ENCODE results near the gene POU4F3. TPM values are rescaled to one million over a fixed set of nuclear protein-coding genes. Genes with fewer than 3 reads are reported as not detected.

Gene POU4F3
- total RNA-seq, 2 donors from 2014 or later = not detected

DNA sequence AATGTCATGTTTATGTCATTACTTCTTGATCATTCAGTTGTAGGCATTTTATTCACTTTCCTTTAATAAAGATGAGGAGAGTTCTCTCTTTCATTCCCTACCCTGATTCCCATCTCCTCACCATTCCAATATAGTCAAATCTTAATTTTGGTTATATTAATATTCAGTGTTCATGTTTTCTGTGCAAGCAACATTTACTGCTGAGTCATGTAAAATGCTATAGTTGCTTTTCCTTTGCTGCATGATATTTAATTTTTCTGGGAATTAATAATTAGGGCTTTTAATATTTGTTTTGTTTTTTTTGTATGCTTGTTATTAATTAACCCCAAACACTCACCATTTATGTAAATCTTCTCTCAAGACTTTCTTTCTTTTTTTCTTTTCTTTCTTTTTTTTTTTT is 18.5 kb downstream of the POU4F3 start:
- no peak overlapping the region for H3K4me3 ChIP-seq
- ATAC-seq (ENCODE audit: insufficient number of reproducible peaks, low FRiP score, low read depth) (no peak), DNase-seq (ENCODE audit: low spot score) (no peak)
- no peaks in the 10 kb centered on the region for H3K36me3 ChIP-seq
- no peak overlapping the region for H3K27ac ChIP-seq
- no peaks in the 10 kb centered on the region for H3K9me3 ChIP-seq
- no peaks in the 10 kb centered on the region for H3K27me3 ChIP-seq (replicated peaks; ENCODE audit: insufficient read depth)
- H3K4me1 ChIP-seq (ENCODE audit: control insufficient read depth in 1 of 2, low read depth in 2 of 2) = no peaks in the 10 kb centered on the region
- TF ChIP-seq, protein P1, sequence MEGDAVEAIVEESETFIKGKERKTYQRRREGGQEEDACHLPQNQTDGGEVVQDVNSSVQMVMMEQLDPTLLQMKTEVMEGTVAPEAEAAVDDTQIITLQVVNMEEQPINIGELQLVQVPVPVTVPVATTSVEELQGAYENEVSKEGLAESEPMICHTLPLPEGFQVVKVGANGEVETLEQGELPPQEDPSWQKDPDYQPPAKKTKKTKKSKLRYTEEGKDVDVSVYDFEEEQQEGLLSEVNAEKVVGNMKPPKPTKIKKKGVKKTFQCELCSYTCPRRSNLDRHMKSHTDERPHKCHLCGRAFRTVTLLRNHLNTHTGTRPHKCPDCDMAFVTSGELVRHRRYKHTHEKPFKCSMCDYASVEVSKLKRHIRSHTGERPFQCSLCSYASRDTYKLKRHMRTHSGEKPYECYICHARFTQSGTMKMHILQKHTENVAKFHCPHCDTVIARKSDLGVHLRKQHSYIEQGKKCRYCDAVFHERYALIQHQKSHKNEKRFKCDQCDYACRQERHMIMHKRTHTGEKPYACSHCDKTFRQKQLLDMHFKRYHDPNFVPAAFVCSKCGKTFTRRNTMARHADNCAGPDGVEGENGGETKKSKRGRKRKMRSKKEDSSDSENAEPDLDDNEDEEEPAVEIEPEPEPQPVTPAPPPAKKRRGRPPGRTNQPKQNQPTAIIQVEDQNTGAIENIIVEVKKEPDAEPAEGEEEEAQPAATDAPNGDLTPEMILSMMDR (IDR thresholded peaks at IDR 0.05) = no peak

DNA sequence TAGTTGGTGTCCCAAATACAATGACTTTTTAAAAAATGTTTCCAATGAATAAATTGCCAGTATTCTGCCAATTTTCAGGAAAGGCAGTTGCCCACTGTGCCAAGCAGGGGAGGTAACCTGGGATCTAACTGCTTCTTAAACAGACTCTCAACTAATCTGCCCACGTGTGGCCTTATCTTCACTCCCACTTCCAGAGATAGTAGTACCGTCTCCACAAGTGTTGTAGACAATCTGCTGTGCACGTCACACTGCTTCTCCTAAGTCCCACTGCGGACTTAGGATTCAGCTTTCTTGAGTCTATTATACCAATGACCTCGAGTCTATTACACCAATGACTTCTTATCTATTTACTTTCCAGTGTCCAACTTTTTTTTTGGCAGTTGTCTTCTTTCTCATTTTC is 21.2 kb downstream of the POU4F3 start:
- Histone ChIP-seq H3K27me3 (replicated peaks; ENCODE audit: insufficient read depth) (no peaks in the 10 kb centered on the region), H3K27ac (no peak overlapping the region), H3K9me3 (no peaks in the 10 kb centered on the region), H3K36me3 (no peaks in the 10 kb centered on the region), H3K4me1 (ENCODE audit: control insufficient read depth in 1 of 2, low read depth in 2 of 2) (no peaks in the 10 kb centered on the region), H3K4me3 (no peak overlapping the region)
- TF ChIP-seq, protein P1 (IDR thresholded peaks at IDR 0.05) = no peak
- ATAC-seq (ENCODE audit: insufficient number of reproducible peaks, low FRiP score, low read depth) (no peak), DNase-seq (ENCODE audit: low spot score) (no peak)

DNA sequence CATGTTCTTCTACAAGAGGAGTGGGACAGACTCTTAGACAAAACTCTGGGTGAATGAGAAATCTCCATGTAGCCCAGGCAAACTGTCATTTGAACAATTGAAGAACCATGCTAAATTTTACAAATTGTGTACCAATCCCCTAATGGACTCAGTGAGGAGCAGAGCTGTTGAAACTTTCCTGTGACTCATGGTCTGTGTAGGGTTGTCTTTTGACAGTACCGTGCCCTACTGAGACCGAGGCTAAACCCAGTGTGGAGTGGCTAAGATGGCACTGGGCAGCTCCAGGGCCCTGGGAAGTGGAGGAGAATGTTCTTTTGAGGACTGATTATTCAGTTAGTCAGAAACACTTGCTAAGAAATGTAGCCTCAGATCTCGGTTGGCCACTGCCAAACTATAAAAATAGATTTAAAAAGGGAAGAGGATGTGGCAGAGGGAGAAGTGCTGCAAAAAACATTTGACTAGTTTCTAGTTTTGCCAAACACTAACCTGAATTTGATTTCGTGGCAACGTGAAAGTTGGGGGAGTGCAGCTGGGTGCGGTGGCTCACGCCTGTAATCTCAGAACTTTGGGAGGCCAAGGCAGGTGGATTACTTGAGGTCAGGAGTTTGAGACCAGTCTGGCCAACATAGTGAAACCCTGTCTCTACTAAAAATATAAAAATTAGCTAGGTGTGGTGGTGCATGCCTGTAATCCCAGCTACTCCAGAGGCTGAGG is 24.7 kb downstream of the POU4F3 start:
- Histone ChIP-seq H3K4me1 (ENCODE audit: control insufficient read depth in 1 of 2, low read depth in 2 of 2) (no peaks in the 10 kb centered on the region), H3K36me3 (no peaks in the 10 kb centered on the region), H3K9me3 (no peaks in the 10 kb centered on the region), H3K27me3 (replicated peaks; ENCODE audit: insufficient read depth) (no peaks in the 10 kb centered on the region), H3K27ac (no peak overlapping the region), H3K4me3 (no peak overlapping the region)
- ATAC-seq (ENCODE audit: insufficient number of reproducible peaks, low FRiP score, low read depth) (no peak), DNase-seq (ENCODE audit: low spot score) (no peak)
- TF ChIP-seq, protein P1 (IDR thresholded peaks at IDR 0.05) = no peak

DNA sequence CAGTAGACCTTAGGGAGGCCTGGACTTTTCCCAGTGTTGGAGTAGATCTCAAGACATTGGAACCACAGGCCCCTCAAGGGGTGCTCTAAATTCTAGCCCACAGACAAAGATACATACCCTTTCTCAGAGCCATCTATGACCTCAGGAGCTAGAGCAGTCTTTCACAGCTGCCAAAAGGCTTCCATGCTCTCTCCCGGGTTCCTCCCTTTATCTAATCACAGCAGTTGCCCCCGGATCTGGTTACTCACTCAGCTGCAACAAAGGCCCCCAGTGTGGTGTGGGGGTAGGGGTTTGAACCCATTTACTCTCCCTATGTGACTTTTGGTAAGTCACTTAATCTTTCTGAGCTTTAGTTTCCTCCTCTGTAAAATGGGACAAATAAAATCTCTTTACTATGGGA is 27.0 kb downstream of the POU4F3 start:
- H3K36me3 ChIP-seq = no peaks in the 10 kb centered on the region
- H3K4me3 ChIP-seq = no peak overlapping the region
- TF ChIP-seq, protein P1 (IDR thresholded peaks at IDR 0.05) = no peak
- H3K4me1 ChIP-seq (ENCODE audit: control insufficient read depth in 1 of 2, low read depth in 2 of 2) = no peaks in the 10 kb centered on the region
- no peak overlapping the region for H3K27ac ChIP-seq
- ATAC-seq (ENCODE audit: insufficient number of reproducible peaks, low FRiP score, low read depth) (no peak), DNase-seq (ENCODE audit: low spot score) (no peak)
- no peaks in the 10 kb centered on the region for H3K27me3 ChIP-seq (replicated peaks; ENCODE audit: insufficient read depth)
- no peaks in the 10 kb centered on the region for H3K9me3 ChIP-seq

DNA sequence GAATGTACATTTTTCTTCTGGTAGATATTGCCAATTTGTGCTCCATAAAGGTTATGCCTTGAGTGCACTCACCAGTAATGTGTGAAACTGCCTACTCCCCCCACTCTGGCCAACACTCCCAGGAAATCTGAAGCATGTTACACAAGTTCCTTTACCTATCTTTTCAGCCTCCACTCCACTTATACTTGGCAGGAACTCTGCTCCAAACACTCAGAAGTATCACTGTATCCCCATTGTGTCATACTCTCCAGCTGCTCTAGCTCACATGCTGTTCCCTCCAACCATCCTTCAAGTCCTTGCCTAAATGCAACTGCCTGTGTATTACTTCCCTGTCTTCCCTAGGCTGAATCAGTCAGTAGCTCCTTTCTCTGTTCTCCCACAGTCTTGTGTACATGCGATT is 28.3 kb downstream of the POU4F3 start:
- H3K4me3 ChIP-seq = no peak overlapping the region
- TF ChIP-seq, protein P1 (IDR thresholded peaks at IDR 0.05) = no peak
- DNase-seq (ENCODE audit: low spot score) = no peak
- no peak for ATAC-seq (ENCODE audit: insufficient number of reproducible peaks, low FRiP score, low read depth)
- H3K27me3 ChIP-seq (replicated peaks; ENCODE audit: insufficient read depth) = no peaks in the 10 kb centered on the region
- no peaks in the 10 kb centered on the region for H3K36me3 ChIP-seq
- H3K4me1 ChIP-seq (ENCODE audit: control insufficient read depth in 1 of 2, low read depth in 2 of 2) = no peaks in the 10 kb centered on the region
- H3K27ac ChIP-seq = no peak overlapping the region
- H3K9me3 ChIP-seq = no peaks in the 10 kb centered on the region
